RCC 7860 (cell line): Measurements from ENCODE around the gene SOS2.
"Not testable (repeated sequence)": the region's sequence is repeated elsewhere in the genome, so short reads cannot be mapped to it uniquely, and the experiment has no call there.

Experiments
- DNase-seq: peaks from one replicate; pipeline ENCODE4 v3.0.0-alpha.2; 2015; ENCODE audit warnings: low spot score
- FAIRE-seq: peaks from 2 replicates; lab custom pipeline; 2012; peaks lifted over from hg19 to GRCh38; lab: Jason Lieb, UNC

Gene SOS2

GRCh38 chr14:50087341-50088116 is 143.8 kb downstream of the SOS2 start:
- FAIRE-seq (no peak), DNase-seq (no peak)

- FAIRE-seq: no peak
- no peak for DNase-seq
Observed at GRCh38 chr14:50086321-50086711, 145.1 kb downstream of the SOS2 start.

DNA sequence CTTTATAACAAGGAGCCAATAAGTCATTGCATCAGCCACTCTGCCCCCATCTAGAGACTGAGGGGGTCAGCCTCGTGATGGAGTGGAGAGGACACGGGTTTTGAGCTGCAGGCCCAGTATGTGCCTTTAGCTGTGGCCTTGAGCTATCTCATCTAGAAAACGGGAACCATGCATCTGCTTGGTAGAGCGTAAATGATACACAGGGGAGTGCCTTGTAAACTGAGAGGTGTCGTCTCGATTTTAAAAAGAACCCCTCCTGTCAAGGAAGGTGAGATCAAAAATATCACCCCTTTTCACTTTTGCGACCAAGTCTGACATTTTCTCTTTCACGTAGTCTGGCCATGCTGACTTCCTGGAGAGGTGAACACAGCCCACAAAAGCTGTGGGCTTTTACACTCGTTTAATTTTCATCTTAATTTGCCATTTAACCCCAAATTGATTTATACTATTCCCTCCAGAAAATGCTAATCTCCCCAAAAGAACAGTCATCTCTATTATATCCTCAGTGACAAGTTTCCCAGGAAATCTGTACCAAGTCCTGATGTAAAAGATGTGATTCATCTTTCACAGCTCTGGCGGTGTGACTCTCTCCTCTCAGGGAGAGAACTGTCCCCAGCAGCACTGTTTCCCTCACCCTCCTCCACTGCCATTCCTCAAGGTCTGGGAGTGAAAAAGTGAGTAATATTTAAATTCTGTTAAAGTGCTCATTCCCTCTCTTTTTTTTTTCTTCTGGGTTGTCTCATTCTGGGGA is 145.6 kb downstream of the SOS2 start:
- FAIRE-seq (peak; percentile 59), DNase-seq (peak; percentile 54)

DNA sequence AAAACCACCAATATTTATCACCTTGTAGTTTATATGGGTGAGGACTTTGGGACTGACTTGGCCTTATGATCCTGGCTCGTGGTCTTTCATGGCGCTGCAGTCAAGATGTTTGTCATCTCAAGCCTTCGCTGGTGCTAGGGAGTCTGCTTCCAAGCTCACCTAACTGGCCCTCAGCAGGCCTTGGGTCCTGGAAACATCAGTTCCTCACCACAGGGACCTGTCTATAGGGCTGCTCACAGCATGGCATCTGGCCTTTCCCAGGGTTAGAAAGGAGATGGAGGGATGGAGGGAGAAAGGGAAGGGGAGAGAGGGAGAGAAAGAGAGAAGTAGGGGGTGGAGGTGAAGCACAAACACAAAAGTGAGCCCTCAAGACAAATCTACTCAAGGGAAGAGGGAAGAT is 146.7 kb downstream of the SOS2 start:
- DNase-seq (no peak), FAIRE-seq (no peak)

- no peak for FAIRE-seq
- no peak for DNase-seq
Observed at GRCh38 chr14:50083467-50084337, 147.7 kb downstream of the SOS2 start.

DNA sequence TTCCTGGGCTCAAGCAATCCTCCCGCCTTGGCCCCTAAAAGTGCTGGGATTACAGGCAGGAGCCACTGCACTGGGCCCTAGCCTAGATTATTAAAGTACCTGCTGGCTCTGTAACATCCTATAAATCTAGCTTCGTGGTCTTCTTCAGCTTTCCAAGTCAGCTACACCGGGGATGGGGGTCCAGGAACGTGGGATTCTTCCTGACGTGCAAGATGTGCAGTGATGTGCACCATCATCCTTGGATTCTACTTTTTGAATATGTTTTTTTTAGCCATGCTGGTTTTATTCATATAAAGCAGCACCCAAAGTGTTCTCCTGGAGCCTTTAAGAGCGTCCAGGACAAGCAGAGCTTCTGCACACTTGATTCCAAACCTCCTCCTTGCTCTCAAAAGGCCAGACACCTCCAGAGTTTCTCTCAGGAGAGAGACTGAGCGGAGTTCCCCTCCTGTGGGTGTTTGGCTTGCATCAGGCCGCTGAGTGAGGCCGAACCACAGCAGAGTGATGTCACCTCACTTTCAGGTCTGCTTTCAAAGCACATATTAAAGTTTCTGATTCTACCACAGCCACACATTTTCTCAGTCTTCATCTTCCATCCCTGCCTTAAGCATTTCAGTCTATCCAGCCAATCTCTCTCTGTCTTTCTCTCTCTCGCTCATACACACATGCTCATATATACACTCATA is 148.5 kb downstream of the SOS2 start:
- FAIRE-seq (no peak), DNase-seq (no peak)

DNA sequence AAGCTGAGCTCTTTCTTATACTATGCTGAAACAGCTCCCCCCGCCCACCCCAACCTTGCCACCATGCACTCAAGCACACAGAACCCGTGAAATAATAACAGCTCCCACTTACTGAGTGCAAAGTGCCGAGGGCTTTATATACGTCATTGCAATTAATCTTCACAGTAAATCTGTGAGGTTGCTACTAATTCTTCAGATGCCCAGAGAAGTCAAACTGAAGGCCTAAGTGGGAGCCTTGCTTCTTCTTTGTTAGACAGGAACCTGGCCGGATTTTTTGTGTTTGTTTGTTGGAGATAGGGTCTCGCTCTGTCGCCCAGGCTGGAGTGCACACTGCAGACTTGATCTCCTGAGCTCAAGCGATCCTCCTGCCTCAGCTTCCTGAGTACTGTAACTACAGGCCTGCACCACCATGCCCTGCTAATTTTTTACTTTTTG is 149.1 kb downstream of the SOS2 start:
- DNase-seq (no peak), FAIRE-seq (no peak)

DNA sequence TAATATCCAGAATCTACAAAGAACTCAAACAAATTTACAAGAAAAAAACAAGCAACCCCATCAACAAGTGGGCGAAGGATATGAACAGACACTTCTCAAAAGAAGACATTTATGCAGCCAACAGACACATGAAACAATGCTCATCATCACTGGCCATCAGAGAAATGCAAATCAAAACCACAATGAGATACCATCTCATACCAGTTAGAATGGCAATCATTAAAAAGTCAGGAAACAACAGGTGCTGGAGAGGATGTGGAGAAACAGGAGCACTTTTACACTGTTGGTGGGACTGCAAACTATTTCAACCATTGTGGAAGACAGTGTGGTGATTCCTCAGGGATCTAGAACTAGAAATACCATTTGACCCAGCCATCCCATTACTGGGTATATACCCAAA is 152.3 kb downstream of the SOS2 start:
- not testable (repeated sequence) for FAIRE-seq

GRCh38 chr14:50073663-50074062 is 157.7 kb downstream of the SOS2 start:
- not testable (repeated sequence) for FAIRE-seq, DNase-seq

More for the DNA sequence above, 152.3 kb downstream of the SOS2 start:
- not testable (repeated sequence) for DNase-seq

DNA sequence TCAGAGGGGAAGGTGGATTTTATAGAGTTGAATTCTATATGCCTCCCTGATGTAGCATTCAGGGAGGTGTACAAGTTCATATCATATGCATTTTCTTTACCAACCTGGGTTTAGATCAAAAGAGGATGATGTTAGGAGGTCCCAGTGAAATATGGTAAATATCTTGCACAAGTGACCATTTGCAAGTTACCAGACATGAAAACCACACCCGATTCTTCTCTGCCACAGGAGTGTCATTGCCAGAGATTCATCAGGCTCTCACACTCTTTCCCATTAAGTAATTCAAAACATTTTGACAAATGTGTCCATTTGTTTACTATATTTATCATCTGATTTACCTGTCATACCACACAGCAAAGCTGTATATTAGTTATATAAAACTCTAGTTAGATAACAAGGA is 159.0 kb downstream of the SOS2 start:
- no peak for FAIRE-seq
- DNase-seq: no peak

DNA sequence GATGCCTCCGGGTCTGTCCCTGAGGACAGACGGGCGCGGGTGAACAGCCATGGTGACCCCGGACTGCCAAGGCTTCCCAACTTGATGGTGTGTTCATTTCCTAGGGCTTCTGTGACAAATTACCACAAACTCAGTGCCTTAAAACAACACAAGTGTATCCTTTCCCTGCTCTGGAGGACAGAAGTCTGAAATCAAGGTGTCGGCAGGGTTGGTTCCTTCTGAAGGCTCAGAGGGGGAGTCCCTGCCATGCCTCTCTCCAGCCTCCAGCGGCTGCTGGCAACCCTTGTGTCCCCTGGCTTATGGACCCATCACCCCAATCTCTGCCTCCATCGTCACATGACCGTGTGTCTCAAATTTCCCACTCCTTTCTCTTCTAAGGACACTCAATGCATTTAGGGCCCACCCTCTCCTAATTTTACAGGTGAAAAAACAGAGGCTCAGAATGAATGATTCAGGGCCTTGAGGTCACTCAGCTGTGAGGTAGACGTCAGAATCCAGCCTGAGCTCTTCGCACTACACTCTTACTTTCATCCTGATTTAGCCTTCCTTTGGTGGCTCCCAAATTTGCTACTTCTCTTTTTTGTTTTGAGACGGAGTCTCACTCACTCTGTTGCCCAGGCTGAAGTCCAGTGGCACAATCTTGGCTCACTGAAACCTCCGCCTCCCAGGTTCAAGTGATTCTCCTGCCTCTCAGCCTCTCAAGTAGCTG is 160.4 kb downstream of the SOS2 start:
- DNase-seq: no peak
- FAIRE-seq: no peak

GRCh38 chr14:50070230-50070629 is 161.1 kb downstream of the SOS2 start:
- no peak for DNase-seq
- FAIRE-seq: no peak

DNA sequence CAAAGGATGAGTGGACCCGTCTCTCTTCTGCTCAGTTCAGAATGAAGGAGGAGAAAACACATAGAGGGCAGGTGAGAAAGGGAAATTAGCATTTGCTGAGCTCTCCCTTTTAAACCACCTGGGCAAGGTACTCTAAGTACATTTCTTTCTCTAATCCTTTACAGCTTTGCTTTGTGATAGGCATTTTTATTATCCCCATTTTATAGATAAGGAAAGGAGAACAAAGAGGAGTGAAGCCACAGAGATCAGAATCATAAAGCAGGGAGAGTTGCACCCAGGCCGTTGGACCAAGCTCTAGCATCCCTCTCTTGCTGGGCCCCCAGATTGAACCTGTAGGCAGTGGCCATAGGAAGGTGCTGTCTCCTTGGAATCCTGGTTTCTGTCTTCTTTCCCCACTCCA is 162.1 kb downstream of the SOS2 start:
- no peak for DNase-seq
- FAIRE-seq: no peak

GRCh38 chr14:50068496-50068895 is 162.9 kb downstream of the SOS2 start:
- DNase-seq (no peak), FAIRE-seq (no peak)

GRCh38 chr14:50067723-50068495 is 163.5 kb downstream of the SOS2 start:
- FAIRE-seq (peak; percentile 80), DNase-seq (peak; percentile 81)
